K562 (cell line): ENCODE measurements around the gene SMIM29. TPM values are rescaled to one million over a fixed set of nuclear protein-coding genes. Genes with fewer than 3 reads are reported as not detected.

Experiments used
- CBFA2T3 ChIP-seq: fragments of 450-650 bp; IDR thresholded peaks from 2 replicates; pipeline ENCODE4 v1.6.1; 2017
- CBX2 ChIP-seq: fragments of 200-600 bp; sonication (generic); IDR thresholded peaks from one replicate; pipeline ENCODE4 v1.6.1; 2012; ENCODE audit warnings: mild to moderate bottlenecking, low read length, inconsistent platforms; ENCODE audit not compliant: insufficient read depth, poor library complexity, severe bottlenecking
- ESRRB ChIP-seq: fragments of 250-450 bp; sonication (Bioruptor Pico); IDR thresholded peaks from 2 replicates; pipeline ENCODE4 v1.5.0; 2020; ENCODE audit warnings: mild to moderate bottlenecking, moderate library complexity, borderline replicate concordance
- FOXM1 ChIP-seq, 2 experiments: fragments of 450-650 bp in 1 of 2; sonication (generic) in 1 of 2; formaldehyde crosslinking in 1 of 2; IDR thresholded peaks; 2 replicates each; pipeline versions ENCODE4 v1.6.1 to v1.9.0; 2017 to 2022; ENCODE audit warnings: low read depth in 2 of 2, mild to moderate bottlenecking in 2 of 2, missing genetic modification reagents in 1 of 2, moderate library complexity in 1 of 2
- FOXP1 ChIP-seq: sonication (generic); formaldehyde crosslinking; IDR thresholded peaks from 2 replicates; pipeline ENCODE4 v1.8.0; 2022; ENCODE audit warnings: mild to moderate bottlenecking, missing genetic modification reagents
- NBN ChIP-seq: fragments of 450-650 bp; IDR thresholded peaks from 2 replicates; pipeline ENCODE4 v1.6.1; 2016; ENCODE audit warnings: low read depth, mild to moderate bottlenecking
- NELFE ChIP-seq: IDR thresholded peaks from 2 replicates; pipeline ENCODE4 v1.6.1; 2011; ENCODE audit warnings: mild to moderate bottlenecking; ENCODE audit not compliant: insufficient read depth, insufficient read length
- NFE2L1 ChIP-seq: fragments of 450-650 bp; IDR thresholded peaks from 2 replicates; pipeline ENCODE4 v1.6.1; 2016; ENCODE audit warnings: missing genetic modification characterization, low read depth, mild to moderate bottlenecking, missing compliant biosample characterization, moderate library complexity, borderline replicate concordance
- NFIC ChIP-seq: fragments of 450-650 bp; IDR thresholded peaks from 2 replicates; pipeline ENCODE4 v1.6.1; 2017; ENCODE audit warnings: mild to moderate bottlenecking, inconsistent platforms
- RB1 ChIP-seq: fragments of 450-650 bp; IDR thresholded peaks from 2 replicates; pipeline ENCODE4 v1.6.1; 2017; ENCODE audit warnings: low read depth, mild to moderate bottlenecking
- RBM22 ChIP-seq: fragments of 200-400 bp; formaldehyde crosslinking; IDR thresholded peaks from 2 replicates; pipeline ENCODE4 v1.6.1; 2018; ENCODE audit warnings: low read length, low read depth; ENCODE audit not compliant: poor library complexity, severe bottlenecking
- RFX1 ChIP-seq: fragments of 450-650 bp; IDR thresholded peaks from 2 replicates; pipeline ENCODE4 v1.6.1; 2016; ENCODE audit warnings: mild to moderate bottlenecking, moderate library complexity
- SUPT5H ChIP-seq: fragments of 450-650 bp; IDR thresholded peaks from 2 replicates; pipeline ENCODE4 v1.6.1; 2016
- TBL1XR1 ChIP-seq, 2 experiments: IDR thresholded peaks; 2 replicates each; pipeline ENCODE4 v1.6.1; 2012; ENCODE audit warnings: improper control_type of control experiment in 2 of 2, low read length in 2 of 2, mild to moderate bottlenecking in 1 of 2
- ZNF165 ChIP-seq: fragments of 250-450 bp; sonication (Bioruptor Pico); IDR thresholded peaks from 2 replicates; pipeline ENCODE4 v1.4.0; 2020; ENCODE audit warnings: borderline replicate concordance
- ZNF24 ChIP-seq: fragments of 450-650 bp; IDR thresholded peaks from 2 replicates; pipeline ENCODE4 v1.6.1; 2016
- ZNF282 ChIP-seq: sonication (generic); formaldehyde crosslinking; IDR thresholded peaks from 2 replicates; pipeline ENCODE4 v1.8.1; 2023; ENCODE audit warnings: missing genetic modification reagents
- ZNF324 ChIP-seq: fragments of 250-450 bp; sonication (Bioruptor Pico); IDR thresholded peaks from 2 replicates; pipeline ENCODE4 v1.4.0; 2020; ENCODE audit warnings: mild to moderate bottlenecking
- ZNF830 ChIP-seq: fragments of 250-450 bp; sonication (Bioruptor Pico); IDR thresholded peaks from 2 replicates; pipeline ENCODE4 v1.5.0; 2021; ENCODE audit warnings: mild to moderate bottlenecking
- polyA plus RNA-seq, 8 experiments: library from polyadenylated mRNA; depleted of rRNA in 4 of 8; stranded (reverse) in 5 of 8; unstranded in 3 of 8; fragments of >200 nt; fragmentation: Nextera tagmentation in 2 of 8; fragmentation: Illumina TruSeq in 1 of 8; extraction: Ambion mirVana in 2 of 8; extraction: Trizol in 1 of 8; gene quantifications; 2 replicates each; pipeline versions ENCODE4 v1.2.1 to v1.2.3, GENCODE V29; 2011 to 2014; ENCODE audit warnings: inconsistent platforms in 1 of 8, missing spikeins in 1 of 8
- total RNA-seq, 7 experiments: library from RNA; depleted of rRNA in 6 of 7; stranded (reverse); fragments of >200 nt in 6 of 7; fragmentation: Illumina TruSeq in 2 of 7; extraction: Trizol in 2 of 7; gene quantifications; 2 replicates each; pipeline versions ENCODE4 v1.2.1 to v1.2.3, GENCODE V29; 2011 to 2021; ENCODE audit warnings: low replicate concordance in 1 of 7
- TF ChIP-seq, protein P1 (sequence below): IDR thresholded peaks from 2 replicates; pipeline ENCODE4 v1.6.1; 2011; ENCODE audit not compliant: insufficient read length; ENCODE audit errors: extremely low read depth
- TF ChIP-seq, protein P2 (sequence below): IDR thresholded peaks from 3 replicates; pipeline ENCODE4 v1.6.1; 2011; ENCODE audit warnings: borderline replicate concordance, mild to moderate bottlenecking; ENCODE audit not compliant: insufficient read length, insufficient read depth
- TF ChIP-seq, protein P3 (sequence below): IDR thresholded peaks from 2 replicates; pipeline ENCODE4 v1.6.1; 2016; ENCODE audit warnings: missing genetic modification characterization, missing compliant biosample characterization
- TF ChIP-seq, protein P4 (sequence below), 2 experiments: fragments of 450-650 bp in 1 of 2; sonication (generic) in 1 of 2; formaldehyde crosslinking in 1 of 2; IDR thresholded peaks in 1 of 2; conservative IDR thresholded peaks in 1 of 2; 2 replicates each; pipeline versions ENCODE4 v1.6.1 to v1.8.1; 2016 to 2023; ENCODE audit warnings: mild to moderate bottlenecking in 2 of 2, moderate library complexity in 2 of 2, inconsistent platforms in 1 of 2, missing genetic modification reagents in 1 of 2

SMIM29 gene
- total and polyA plus RNA-seq, 9 of the 15 experiments (the other 6 are each of a cell fraction or from before 2014, with no cell fraction given), result 6.5 to 36.7 (median 20.9) TPM

DNA sequence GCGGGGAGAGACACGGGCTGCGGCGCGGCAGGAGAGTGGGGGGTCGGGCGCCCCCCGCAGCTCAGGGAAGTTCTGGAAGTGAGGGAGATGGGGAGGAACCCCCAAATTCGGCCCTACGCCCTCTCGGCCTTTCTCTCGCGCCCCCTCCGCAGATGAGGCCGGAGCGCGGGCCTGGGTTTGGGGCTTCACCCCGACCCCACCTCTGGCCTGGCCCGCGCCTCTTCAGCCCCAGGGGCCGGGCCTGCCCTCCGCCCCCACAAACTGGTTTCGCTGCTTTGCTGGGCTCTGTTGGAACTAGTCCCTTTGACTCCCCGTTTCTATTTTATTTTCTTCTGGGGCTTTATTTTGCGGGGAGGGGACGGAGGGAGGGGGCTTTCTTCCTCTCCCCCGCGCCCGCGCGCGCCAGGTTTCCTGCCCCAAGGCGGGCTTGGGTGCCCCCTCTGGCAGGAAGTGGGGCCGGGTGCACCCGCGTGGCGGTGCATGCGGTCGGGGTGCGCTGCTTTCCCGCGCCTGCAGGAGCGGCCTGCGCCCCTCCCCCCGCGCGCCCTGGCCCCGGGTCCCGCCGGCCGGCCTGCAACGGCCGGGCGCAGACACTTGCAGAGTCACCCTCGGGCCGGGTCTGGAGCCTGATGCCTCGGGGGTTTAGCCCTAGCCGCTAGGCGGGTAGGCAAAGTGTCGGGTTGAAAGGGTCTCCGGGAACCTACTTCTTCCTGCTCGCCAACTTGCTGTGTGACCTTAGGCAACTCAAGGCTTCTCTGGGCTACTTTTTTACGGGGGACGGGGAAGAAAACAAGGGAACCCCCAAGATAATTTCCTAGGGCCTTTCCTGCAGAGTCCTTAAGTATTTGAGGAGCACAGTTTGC is 10.9 kb downstream of the SMIM29 start (continued):
- TF ChIP-seq, protein P1, sequence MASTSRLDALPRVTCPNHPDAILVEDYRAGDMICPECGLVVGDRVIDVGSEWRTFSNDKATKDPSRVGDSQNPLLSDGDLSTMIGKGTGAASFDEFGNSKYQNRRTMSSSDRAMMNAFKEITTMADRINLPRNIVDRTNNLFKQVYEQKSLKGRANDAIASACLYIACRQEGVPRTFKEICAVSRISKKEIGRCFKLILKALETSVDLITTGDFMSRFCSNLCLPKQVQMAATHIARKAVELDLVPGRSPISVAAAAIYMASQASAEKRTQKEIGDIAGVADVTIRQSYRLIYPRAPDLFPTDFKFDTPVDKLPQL, result no peak
- TF ChIP-seq ZNF24 (peak; percentile 69), CBX2 (no peak), NFIC (peak; percentile 36; the same call in 1 of the 2 replicates), ESRRB (CRISPR knock-in tag) (0 out of 2 replicates have a peak, but pooled peaks have one; percentile 34), RFX1 (no peak), NELFE (no peak), NFE2L1 (no peak), FOXM1 (IDR thresholded peaks at IDR 0.05; ENCODE audit: low read depth) (no peak), FOXM1 (CRISPR knock-in tag; IDR thresholded peaks at IDR 0.05; ENCODE audit: low read depth) (peak; percentile 96), RBM22 (peak; percentile 95), ZNF282 (CRISPR knock-in tag) (peak; percentile 99), ZNF324 (no peak), CBFA2T3 (no peak; the same call in 1 of the 2 replicates), ZNF165 (CRISPR knock-in tag) (no peak), TBL1XR1 (IDR thresholded peaks at IDR 0.05; ENCODE audit: low read length in 2 of 2) (no peak; a peak in 1 of 4 replicates), SUPT5H (peak; percentile 71), ZNF830 (no peak), RB1 (peak; percentile 100), NBN (no peak), FOXP1 (CRISPR knock-in tag) (peak; percentile 100)
- TF ChIP-seq, protein P2, sequence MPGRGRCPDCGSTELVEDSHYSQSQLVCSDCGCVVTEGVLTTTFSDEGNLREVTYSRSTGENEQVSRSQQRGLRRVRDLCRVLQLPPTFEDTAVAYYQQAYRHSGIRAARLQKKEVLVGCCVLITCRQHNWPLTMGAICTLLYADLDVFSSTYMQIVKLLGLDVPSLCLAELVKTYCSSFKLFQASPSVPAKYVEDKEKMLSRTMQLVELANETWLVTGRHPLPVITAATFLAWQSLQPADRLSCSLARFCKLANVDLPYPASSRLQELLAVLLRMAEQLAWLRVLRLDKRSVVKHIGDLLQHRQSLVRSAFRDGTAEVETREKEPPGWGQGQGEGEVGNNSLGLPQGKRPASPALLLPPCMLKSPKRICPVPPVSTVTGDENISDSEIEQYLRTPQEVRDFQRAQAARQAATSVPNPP, result no peak
- TF ChIP-seq, protein P3, sequence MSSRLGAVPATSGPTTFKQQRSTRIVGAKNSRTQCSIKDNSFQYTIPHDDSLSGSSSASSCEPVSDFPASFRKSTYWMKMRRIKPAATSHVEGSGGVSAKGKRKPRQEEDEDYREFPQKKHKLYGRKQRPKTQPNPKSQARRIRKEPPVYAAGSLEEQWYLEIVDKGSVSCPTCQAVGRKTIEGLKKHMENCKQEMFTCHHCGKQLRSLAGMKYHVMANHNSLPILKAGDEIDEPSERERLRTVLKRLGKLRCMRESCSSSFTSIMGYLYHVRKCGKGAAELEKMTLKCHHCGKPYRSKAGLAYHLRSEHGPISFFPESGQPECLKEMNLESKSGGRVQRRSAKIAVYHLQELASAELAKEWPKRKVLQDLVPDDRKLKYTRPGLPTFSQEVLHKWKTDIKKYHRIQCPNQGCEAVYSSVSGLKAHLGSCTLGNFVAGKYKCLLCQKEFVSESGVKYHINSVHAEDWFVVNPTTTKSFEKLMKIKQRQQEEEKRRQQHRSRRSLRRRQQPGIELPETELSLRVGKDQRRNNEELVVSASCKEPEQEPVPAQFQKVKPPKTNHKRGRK (tag), result no peak
- TF ChIP-seq, protein P4, sequence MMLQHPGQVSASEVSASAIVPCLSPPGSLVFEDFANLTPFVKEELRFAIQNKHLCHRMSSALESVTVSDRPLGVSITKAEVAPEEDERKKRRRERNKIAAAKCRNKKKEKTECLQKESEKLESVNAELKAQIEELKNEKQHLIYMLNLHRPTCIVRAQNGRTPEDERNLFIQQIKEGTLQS (IDR thresholded peaks at IDR 0.05), result no peak
- TF ChIP-seq, protein P4 (CRISPR knock-in tag; conservative IDR thresholded peaks at IDR 0.05), result peak; percentile 85
